BJ (cell line): ENCODE data around the gene RABEP2. TPM values are rescaled to one million over a fixed set of nuclear protein-coding genes. Genes with fewer than 3 reads are reported as not detected.

ENCODE experiments used
- CTCF ChIA-PET: fragments of 350-600 bp; formaldehyde crosslinking; extraction: SDS; loops from one replicate; lab custom pipeline; 2021; ENCODE audit warnings: antibody characterized with exemption, inconsistent platforms; lab: Yijun Ruan, JAX
- POLR2A ChIA-PET: fragments of 300-600 bp; sonication (Branson Sonifier 250); formaldehyde crosslinking; extraction: SDS; loops from one replicate; lab custom pipeline; 2021; ENCODE audit warnings: antibody characterized with exemption; lab: Charles Lee
- DNase-seq: peaks from one replicate; pipeline ENCODE4 v3.0.0-alpha.2; 2011; ENCODE audit warnings: low read depth
- H3K27me3 ChIP-seq: 2 replicates; pipeline ENCODE4 v1.6.0; 2011; ENCODE audit warnings: low read length; ENCODE audit not compliant: control insufficient read depth, insufficient read depth
- H3K36me3 ChIP-seq: 2 replicates; pipeline ENCODE4 v1.5.1; 2011; ENCODE audit warnings: low read length; ENCODE audit not compliant: control insufficient read depth, insufficient read depth
- H3K4me3 ChIP-seq: 2 replicates; pipeline ENCODE4 v1.5.1; 2011; ENCODE audit warnings: low read depth, mild to moderate bottlenecking, control low read depth, low read length
- CTCF ChIP-seq: IDR thresholded peaks from 2 replicates; pipeline ENCODE4 v1.5.1; 2011; ENCODE audit warnings: low read depth, mild to moderate bottlenecking, control low read depth, inconsistent platforms, low read length, moderate library complexity; ENCODE audit not compliant: insufficient read depth
- polyA plus RNA-seq: library from polyadenylated mRNA; depleted of rRNA; stranded (reverse); fragments of >200 nt; gene quantifications from 2 replicates; pipeline ENCODE4 v1.2.3, GENCODE V29; 2011

The RABEP2 gene
- polyA plus RNA-seq, 1 experiment: 20.4 TPM

- H3K27me3 ChIP-seq: no peaks in the 10 kb centered on the region
- ChIA-PET POLR2A (no interaction called here), CTCF (interaction anchor here (2.2 kb wide), 1 partner anchor 20 kb away, joined by 9 read pairs; the partner anchor contains the start of gene TUFM)
- DNase-seq: no peak
- H3K4me3 ChIP-seq: no peak overlapping the region
- peaks cover 23% of the 10 kb centered on the region for H3K36me3 ChIP-seq
- no peak for TF ChIP-seq CTCF
Observed at GRCh38 chr16:28866454-28866804, 58.6 kb downstream of the RABEP2 start.

GRCh38 chr16:28865722-28866453 lies 59.1 kb downstream of the RABEP2 start:
- ChIA-PET POLR2A (no interaction called here), CTCF (interaction anchor here (0.8 to 2.2 kb wide), 3 partner anchors 19 to 79 kb away, joined by 3 to 9 read pairs (median 7); partner anchors contain the start of gene TUFM)
- H3K36me3 ChIP-seq: peaks cover 22% of the 10 kb centered on the region
- no peak for TF ChIP-seq CTCF
- DNase-seq: no peak
- H3K27me3 ChIP-seq: no peaks in the 10 kb centered on the region
- H3K4me3 ChIP-seq: no peak overlapping the region

GRCh38 chr16:28865001-28865688 lies 59.9 kb downstream of the RABEP2 start:
- Histone ChIP-seq H3K4me3 (peak overlapping the region; percentile 95), H3K27me3 (no peaks in the 10 kb centered on the region), H3K36me3 (peaks cover 18% of the 10 kb centered on the region)
- DNase-seq: no peak
- POLR2A ChIA-PET: interaction anchor here (0.6 kb wide), 1 partner anchor 79 kb away, joined by 4 read pairs; no protein-coding TSS in a partner anchor
- no peak for TF ChIP-seq CTCF
- CTCF ChIA-PET: interaction anchor here (0.7 to 2.2 kb wide), 7 partner anchors 9 to 80 kb away, joined by 3 to 14 read pairs (median 5); partner anchors contain the start of genes ATP2A1 and TUFM

GRCh38 chr16:28863929-28864793 lies 60.9 kb downstream of the RABEP2 start:
- no peak for TF ChIP-seq CTCF
- DNase-seq: no peak
- ChIA-PET CTCF (interaction anchor here (0.8 to 2.2 kb wide), 8 partner anchors 10 to 87 kb away, joined by 3 to 14 read pairs (median 4); partner anchors contain the start of genes NFATC2IP and TUFM), POLR2A (interaction anchor here (0.8 kb wide), 1 partner anchor 18 kb away, joined by 9 read pairs; the partner anchor contains the start of gene TUFM)
- Histone ChIP-seq H3K4me3 (peak overlapping the region; percentile 95), H3K36me3 (peaks cover 9% of the 10 kb centered on the region), H3K27me3 (no peaks in the 10 kb centered on the region)
